SU-DHL-6 (cell line): Measurements from ENCODE around the gene PPP1R12B.

Experiments used
- CTCF ChIP-seq: fragments of 200-600 bp; sonication (generic); IDR thresholded peaks from one replicate; pipeline ENCODE4 v1.5.1; 2017; ENCODE audit warnings: antibody characterized with exemption, mild to moderate bottlenecking, low read length, moderate library complexity; ENCODE audit not compliant: insufficient read depth, poor library complexity, severe bottlenecking
- EZH2phosphoT487 ChIP-seq: fragments of 200-600 bp; sonication (generic), shearing (Covaris generic); conservative IDR thresholded peaks from 2 replicates; pipeline ENCODE4 v1.6.1; 2018; ENCODE audit warnings: mild to moderate bottlenecking, antibody characterized with exemption, low read length, moderate library complexity, mixed read lengths

- TF ChIP-seq CTCF (no peak), EZH2phosphoT487 (no peak)
Observed at GRCh38 chr1:202302166-202302565, 46.3 kb upstream of the PPP1R12B start.
